ENCODE data around the gene SMARCAD1.

Gene SMARCAD1

GRCh38 chr4:94207469-94208224 is at the start of gene SMARCAD1:
TSS of gene SMARCAD1 (plus strand) at chr4:94207865. CDS start at chr4:94208395, 530 bp downstream.
- peak; percentile 75 for DNase-seq (ENCODE audit: low read depth)
- peak within 1 kb of the TSS; percentile 88 for H3K4me3 ChIP-seq (ENCODE audit: control insufficient read depth, low read depth, low read length)
- no peak for TF ChIP-seq CTCF (IDR thresholded peaks at IDR 0.05; ENCODE audit: control insufficient read depth, insufficient read depth, low read depth, low read length, missing control alignments)

- TF ChIP-seq CTCF (IDR thresholded peaks at IDR 0.05; ENCODE audit: control insufficient read depth, insufficient read depth, low read depth, low read length, missing control alignments): no peak
- H3K4me3 ChIP-seq (ENCODE audit: control insufficient read depth, low read depth, low read length): no peak overlapping the region
- no peak for DNase-seq (ENCODE audit: low read depth)
These were observed 48.8 kb upstream of the SMARCAD1 start for GRCh38 chr4:94158883-94159282.

GRCh38 chr4:94159790-94160189 is 47.9 kb upstream of the SMARCAD1 start:
- no peak overlapping the region for H3K4me3 ChIP-seq (ENCODE audit: control insufficient read depth, low read depth, low read length)
- DNase-seq (ENCODE audit: low read depth): no peak
- no peak for TF ChIP-seq CTCF (IDR thresholded peaks at IDR 0.05; ENCODE audit: control insufficient read depth, insufficient read depth, low read depth, low read length, missing control alignments)

- H3K4me3 ChIP-seq (ENCODE audit: control insufficient read depth, low read depth, low read length): no peak overlapping the region
- DNase-seq (ENCODE audit: low read depth): no peak
- TF ChIP-seq CTCF (IDR thresholded peaks at IDR 0.05; ENCODE audit: control insufficient read depth, insufficient read depth, low read depth, low read length, missing control alignments): no peak
These were observed 46.9 kb upstream of the SMARCAD1 start for GRCh38 chr4:94160774-94161173.

GRCh38 chr4:94165256-94165655 is 42.4 kb upstream of the SMARCAD1 start:
- no peak overlapping the region for H3K4me3 ChIP-seq (ENCODE audit: control insufficient read depth, low read depth, low read length)
- no peak for DNase-seq (ENCODE audit: low read depth)
- no peak for TF ChIP-seq CTCF (IDR thresholded peaks at IDR 0.05; ENCODE audit: control insufficient read depth, insufficient read depth, low read depth, low read length, missing control alignments)

- no peak for TF ChIP-seq CTCF (IDR thresholded peaks at IDR 0.05; ENCODE audit: control insufficient read depth, insufficient read depth, low read depth, low read length, missing control alignments)
- H3K4me3 ChIP-seq (ENCODE audit: control insufficient read depth, low read depth, low read length): no peak overlapping the region
- no peak for DNase-seq (ENCODE audit: low read depth)
These were observed 39.3 kb upstream of the SMARCAD1 start for GRCh38 chr4:94168321-94168720.

Measured in AG09309 (cell line).